HepG2 (cell line): ENCODE results near the gene SLC13A2. TPM values are rescaled to one million over a fixed set of nuclear protein-coding genes. Genes with fewer than 3 reads are reported as not detected.
"Not testable (repeated sequence)": the region's sequence is repeated elsewhere in the genome, so short reads cannot be mapped to it uniquely, and the experiment has no call there.

Experiments used
- ATAC-seq: fragments of 200-7000 bp; cut with Tn5 transposase; 3 replicates; pipeline ENCODE4 v1.9.1; 2020; ENCODE audit warnings: mild to moderate bottlenecking, moderate library complexity
- BruUV-seq: library from RNA; stranded (reverse); fragments of 400-500 nt; replicated peaks from 2 replicates; lab custom pipeline; 2021; lab: Mats Ljungman, UMichigan
- CTCF ChIA-PET: fragments of 300-600 bp; formaldehyde crosslinking; extraction: SDS; loops from one replicate; lab custom pipeline; 2021; ENCODE audit warnings: low total read pairs, inconsistent platforms, low intra/inter-chr PET ratio; lab: Yijun Ruan, JAX
- POLR2A ChIA-PET: fragments of 350-600 bp; sonication (Branson Sonifier 250); formaldehyde crosslinking; loops from one replicate; lab custom pipeline; 2020; ENCODE audit warnings: antibody characterized with exemption, inconsistent platforms; lab: Yijun Ruan, JAX
- DNase-seq: peaks from one replicate; pipeline ENCODE4 v3.0.0-alpha.2; 2015; ENCODE audit warnings: low spot score
- FAIRE-seq: peaks from 3 replicates; lab custom pipeline; 2011; peaks lifted over from hg19 to GRCh38; lab: Jason Lieb, UNC
- H2AFZ ChIP-seq: one replicate; pipeline ENCODE4 v1.6.1; 2011; ENCODE audit warnings: low read length, inconsistent platforms
- H3K27ac ChIP-seq: fragments of 300-600 bp; 3 replicates; pipeline ENCODE4 v1.8.0; 2011; ENCODE audit warnings: mixed run types, mild to moderate bottlenecking, mixed read lengths, low read length, inconsistent platforms; ENCODE audit not compliant: insufficient read depth; ENCODE audit errors: extremely low read length
- H3K27me3 ChIP-seq, 2 experiments: fragments of 200-600 bp in 1 of 2; 2 replicates in 1 of 2; 3 replicates in 1 of 2; pipeline versions ENCODE4 v1.6.0 to v1.8.0; 2011; ENCODE audit warnings: low read length in 2 of 2, mild to moderate bottlenecking in 2 of 2, moderate library complexity in 2 of 2, inconsistent platforms in 1 of 2; ENCODE audit not compliant: insufficient read depth in 2 of 2, control insufficient read depth in 1 of 2
- H3K36me3 ChIP-seq, 2 experiments: fragments of 200-600 bp in 1 of 2; replicated peaks in 1 of 2; 2 replicates in 1 of 2; 3 replicates in 1 of 2; pipeline versions ENCODE4 v1.5.1 to v1.8.0; 2011; ENCODE audit warnings: low read length in 2 of 2, inconsistent platforms in 1 of 2; ENCODE audit not compliant: insufficient read depth in 2 of 2, control insufficient read depth in 1 of 2
- H3K4me1 ChIP-seq: 2 replicates; pipeline ENCODE4 v1.5.1; 2012; ENCODE audit warnings: low read length, inconsistent platforms; ENCODE audit not compliant: insufficient read depth
- H3K4me2 ChIP-seq: 2 replicates; pipeline ENCODE4 v1.6.0; 2011; ENCODE audit warnings: low read depth, low read length, inconsistent platforms
- H3K4me3 ChIP-seq, 3 experiments: fragments of 200-600 bp in 1 of 3; sonication (generic), shearing (Covaris generic) in 1 of 3; replicated peaks in 1 of 3; 2 replicates each; pipeline ENCODE4 v1.5.1; 2011 to 2016; ENCODE audit warnings: low read length in 3 of 3, inconsistent platforms in 2 of 3, low read depth in 2 of 3, mild to moderate bottlenecking in 2 of 3, control low read depth in 1 of 3, mixed read lengths in 1 of 3; ENCODE audit not compliant: insufficient read depth in 1 of 3
- H3K79me2 ChIP-seq: one replicate; pipeline ENCODE4 v1.6.1; 2011; ENCODE audit warnings: low read length, inconsistent platforms; ENCODE audit not compliant: insufficient read depth
- H3K9ac ChIP-seq: 2 replicates; pipeline ENCODE4 v1.6.0; 2011; ENCODE audit warnings: mild to moderate bottlenecking, low read depth, low read length, inconsistent platforms; ENCODE audit not compliant: insufficient read depth
- H3K9me3 ChIP-seq: 2 replicates; pipeline ENCODE4 v1.5.1; 2012; ENCODE audit warnings: mild to moderate bottlenecking, low read length
- H4K20me1 ChIP-seq: 2 replicates; pipeline ENCODE4 v1.6.0; 2011; ENCODE audit warnings: inconsistent platforms, mild to moderate bottlenecking, low read length, moderate library complexity; ENCODE audit not compliant: insufficient read depth
- FOXM1 ChIP-seq: sonication (generic); formaldehyde crosslinking; IDR thresholded peaks from 2 replicates; pipeline ENCODE4 v1.5.0; 2020; ENCODE audit warnings: missing genetic modification reagents
- HNRNPK ChIP-seq: fragments of 200-400 bp; formaldehyde crosslinking; IDR thresholded peaks from 2 replicates; pipeline ENCODE4 v1.6.1; 2018; ENCODE audit warnings: low read length, low read depth, moderate library complexity, mild to moderate bottlenecking; ENCODE audit not compliant: poor library complexity, severe bottlenecking
- MAFF ChIP-seq: IDR thresholded peaks from 2 replicates; pipeline ENCODE4 v1.6.1; 2011; ENCODE audit warnings: low read depth, low read length, improper control_type of control experiment
- MAFK ChIP-seq, 2 experiments: IDR thresholded peaks in 1 of 2; conservative IDR thresholded peaks in 1 of 2; 2 replicates each; pipeline ENCODE4 v1.6.1; 2011; ENCODE audit warnings: improper control_type of control experiment in 2 of 2, low read length in 2 of 2
- ZKSCAN8 ChIP-seq: IDR thresholded peaks from 2 replicates; pipeline ENCODE4 v1.6.1; 2016; ENCODE audit warnings: borderline replicate concordance, missing genetic modification reagents, missing compliant biosample characterization
- ZNF18 ChIP-seq: sonication (generic); formaldehyde crosslinking; IDR thresholded peaks from 2 replicates; pipeline ENCODE4 v1.8.0; 2022; ENCODE audit warnings: mild to moderate bottlenecking, missing genetic modification reagents; ENCODE audit not compliant: insufficient replicate concordance
- WGBS: methylation state at CpG from one replicate; pipeline ENCODE4 v1.1.6; 2017; ENCODE audit warnings: low lambda C conversion rate; 5-methylcytosine and 5-hydroxymethylcytosine counted together
- in situ Hi-C: cut with HindIII; loops from 2 replicates; pipeline ENCODE4 v1.10.0; 2017; ENCODE audit warnings: low pct_unique_long_range_greater_than_20kb; ENCODE audit not compliant: extremely low pct_ligation_motif_present
- intact Hi-C: fragments of 100-400 bp; cut with micrococcal nuclease; formaldehyde crosslinking; loops from one replicate; pipeline ENCODE4 v1.10.0; 2022; ENCODE audit not compliant: unreplicated experiment
- polyA plus RNA-seq, 8 experiments: library from polyadenylated mRNA; depleted of rRNA in 3 of 8; stranded (reverse) in 7 of 8; unstranded in 1 of 8; fragments of >200 nt; fragmentation: Illumina TruSeq in 4 of 8; extraction: Trizol in 4 of 8; gene quantifications; 2 replicates each; pipeline versions ENCODE4 v1.2.1 to v1.2.3, GENCODE V29; 2011 to 2016; ENCODE audit warnings: low read depth in 4 of 8, missing spikeins in 1 of 8, mixed read lengths in 1 of 8; ENCODE audit not compliant: insufficient read depth in 1 of 8
- total RNA-seq, 5 experiments: library from RNA; depleted of rRNA; stranded (reverse); fragments of >200 nt; fragmentation: Illumina TruSeq; extraction: Trizol; gene quantifications; 2 replicates each; pipeline ENCODE4 v1.2.3, GENCODE V29; 2016; ENCODE audit warnings: low read depth in 1 of 5

Gene SLC13A2
- total and polyA plus RNA-seq, 2 of the 13 experiments (the other 11 are each of a cell fraction or from before 2014, with no cell fraction given): 0.07 TPM; not detected in 1

GRCh38 chr17:28447396-28447760 lies 26.1 kb upstream of the SLC13A2 start (continued):
- no peak for TF ChIP-seq ZNF18 (CRISPR knock-in tag)
- TF ChIP-seq, all 625 proteins: peak for 0

- ChIA-PET POLR2A (no interaction called here), CTCF (no interaction called here)
- Histone ChIP-seq H3K4me3 (no peak overlapping the region), H3K9ac (no peak overlapping the region), H3K79me2 (no peaks in the 10 kb centered on the region), H3K4me2 (no peak overlapping the region), H3K27me3 (no peaks in the 10 kb centered on the region; a peak in 1 of 5 replicates), H3K27ac (no peak overlapping the region), H2AFZ (no peak overlapping the region), H3K4me1 (no peaks in the 10 kb centered on the region), H3K9me3 (no peaks in the 10 kb centered on the region), H4K20me1 (no peaks in the 10 kb centered on the region), H3K36me3 (no peaks in the 10 kb centered on the region)
- in situ Hi-C loops (no loop called here), intact Hi-C loops (no loop called here)
- ATAC-seq: no peak
- DNase-seq: no peak
- FAIRE-seq: no peak
- BruUV-seq: no TSS peak
- TF ChIP-seq MAFF (peak; percentile 69), MAFK (conservative IDR thresholded peaks at IDR 0.05 in 1 of 2, IDR thresholded peaks at IDR 0.05 in 1 of 2; ENCODE audit: low read length in 2 of 2) (peak; percentile 65 to 79; a peak in 3 of 4 replicates), ZKSCAN8 (CRISPR knock-in tag) (no peak)
- WGBS: 26% methylated on average over 1 of the region's 1 CpG
Observed at GRCh38 chr17:28449859-28450258, 23.6 kb upstream of the SLC13A2 start.

GRCh38 chr17:28457890-28458289 lies 15.6 kb upstream of the SLC13A2 start:
- no peaks in the 10 kb centered on the region for H4K20me1 ChIP-seq
- H3K4me2 ChIP-seq: no peak overlapping the region
- ATAC-seq (no peak), DNase-seq (no peak), FAIRE-seq (no peak)
- H3K27ac ChIP-seq: no peak overlapping the region
- no peaks in the 10 kb centered on the region for H3K9me3 ChIP-seq
- peak; percentile 86 for TF ChIP-seq HNRNPK
- TF ChIP-seq FOXM1: no peak
- ChIA-PET POLR2A (no interaction called here), CTCF (no interaction called here)
- H3K4me1 ChIP-seq: no peaks in the 10 kb centered on the region
- intact Hi-C loops (no loop called here), in situ Hi-C loops (no loop called here)
- 39% methylated on average over 6 of the region's 6 CpGs for WGBS
- H3K27me3 ChIP-seq: no peaks in the 10 kb centered on the region
- H3K36me3 ChIP-seq: no peaks in the 10 kb centered on the region
- no TSS peak for BruUV-seq
- no peak overlapping the region for H3K9ac ChIP-seq
- H3K79me2 ChIP-seq: no peaks in the 10 kb centered on the region
- no peak overlapping the region for H3K4me3 ChIP-seq
- no peak overlapping the region for H2AFZ ChIP-seq

- POLR2A ChIA-PET, H3K36me3 ChIP-seq, H3K27me3 ChIP-seq, BruUV-seq, H3K79me2 ChIP-seq, FAIRE-seq, in situ Hi-C loops, H4K20me1 ChIP-seq, H3K4me3 ChIP-seq, H3K27ac ChIP-seq, H2AFZ ChIP-seq, DNase-seq, CTCF ChIA-PET, H3K4me1 ChIP-seq, H3K9me3 ChIP-seq, ATAC-seq, intact Hi-C loops, H3K4me2 ChIP-seq, H3K9ac ChIP-seq: not testable (repeated sequence)
- WGBS: 96% methylated on average over 9 of the region's 32 CpGs
Observed at GRCh38 chr17:28458881-28459280, 14.6 kb upstream of the SLC13A2 start.
